Measurements from ENCODE around the gene ZNHIT1. TPM values are rescaled to one million over a fixed set of nuclear protein-coding genes. Genes with fewer than 3 reads are reported as not detected.

Gene ZNHIT1
- total and polyA plus RNA-seq, 2 of the 8 experiments (the other 6 are each of a cell fraction or from before 2014, with no cell fraction given): 38.2 to 61.7 TPM

DNA sequence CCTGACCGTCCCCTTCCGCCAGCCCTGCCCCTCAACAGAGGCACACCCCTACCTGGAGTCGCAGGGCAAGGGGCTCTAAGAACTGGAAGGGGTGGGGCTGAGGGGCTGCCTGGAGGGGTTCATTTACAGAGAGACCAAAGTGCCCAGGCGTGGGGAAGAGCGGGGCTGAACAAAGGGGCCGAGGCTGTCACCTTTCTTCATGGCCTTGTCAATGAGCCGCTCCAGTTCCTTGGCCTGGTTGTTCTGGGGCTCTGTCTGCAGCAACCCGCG is 21.9 kb downstream of the ZNHIT1 start (continued):
- TF ChIP-seq BCL11A (IDR thresholded peaks at IDR 0.05; ENCODE audit: low read depth in 2 of 2, low read length in 2 of 2) (no peak), CREB1 (IDR thresholded peaks at IDR 0.05) (no peak), CBX8 (IDR thresholded peaks at IDR 0.05; ENCODE audit: borderline replicate concordance, low read depth, low read length) (no peak), HDAC6 (IDR thresholded peaks at IDR 0.05; ENCODE audit: low read depth, low read length) (no peak)
